ENCODE results near the gene PINLYP.
"Not testable (repeated sequence)": the region's sequence is repeated elsewhere in the genome, so short reads cannot be mapped to it uniquely, and the experiment has no call there.

Gene PINLYP

DNA sequence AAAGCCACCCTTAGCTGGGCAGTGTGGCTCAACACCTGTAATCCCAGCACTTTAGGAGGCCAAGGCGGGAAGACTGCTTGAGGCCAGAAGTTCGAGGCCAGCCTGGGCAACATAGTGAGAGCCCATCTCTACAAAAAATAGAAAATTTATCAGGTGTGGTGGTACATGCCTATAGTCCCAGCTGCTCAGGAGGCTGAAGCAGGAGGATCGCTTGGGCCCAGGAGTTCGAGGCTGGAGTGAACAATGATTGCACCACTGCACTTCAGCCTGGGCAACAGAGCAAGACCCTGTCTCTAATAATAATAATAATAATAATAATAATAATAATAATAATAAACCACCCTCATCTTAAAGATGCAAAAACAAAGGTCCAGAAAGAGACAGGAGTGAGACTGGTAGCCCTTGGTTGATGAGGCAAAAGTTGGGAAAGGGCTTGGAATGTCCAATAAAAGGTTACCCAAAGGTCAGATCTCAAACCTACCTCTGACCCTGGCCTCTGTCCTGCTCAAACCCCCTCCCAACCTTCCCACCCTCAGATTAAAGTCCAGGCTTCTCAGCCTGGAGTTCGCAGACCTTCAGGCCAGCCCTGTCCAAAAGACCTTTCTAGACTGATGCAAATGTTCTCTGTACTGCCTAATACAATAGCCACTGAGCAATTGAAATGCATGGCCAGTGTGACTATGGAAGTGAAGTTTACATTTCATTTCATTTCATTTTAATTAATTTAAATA is 33.5 kb upstream of the PINLYP start:
- no peak for DNase-seq (ENCODE audit: low spot score)
- TF ChIP-seq, protein P1, sequence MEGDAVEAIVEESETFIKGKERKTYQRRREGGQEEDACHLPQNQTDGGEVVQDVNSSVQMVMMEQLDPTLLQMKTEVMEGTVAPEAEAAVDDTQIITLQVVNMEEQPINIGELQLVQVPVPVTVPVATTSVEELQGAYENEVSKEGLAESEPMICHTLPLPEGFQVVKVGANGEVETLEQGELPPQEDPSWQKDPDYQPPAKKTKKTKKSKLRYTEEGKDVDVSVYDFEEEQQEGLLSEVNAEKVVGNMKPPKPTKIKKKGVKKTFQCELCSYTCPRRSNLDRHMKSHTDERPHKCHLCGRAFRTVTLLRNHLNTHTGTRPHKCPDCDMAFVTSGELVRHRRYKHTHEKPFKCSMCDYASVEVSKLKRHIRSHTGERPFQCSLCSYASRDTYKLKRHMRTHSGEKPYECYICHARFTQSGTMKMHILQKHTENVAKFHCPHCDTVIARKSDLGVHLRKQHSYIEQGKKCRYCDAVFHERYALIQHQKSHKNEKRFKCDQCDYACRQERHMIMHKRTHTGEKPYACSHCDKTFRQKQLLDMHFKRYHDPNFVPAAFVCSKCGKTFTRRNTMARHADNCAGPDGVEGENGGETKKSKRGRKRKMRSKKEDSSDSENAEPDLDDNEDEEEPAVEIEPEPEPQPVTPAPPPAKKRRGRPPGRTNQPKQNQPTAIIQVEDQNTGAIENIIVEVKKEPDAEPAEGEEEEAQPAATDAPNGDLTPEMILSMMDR (IDR thresholded peaks at IDR 0.05; ENCODE audit: borderline replicate concordance, control extremely low read depth, extremely low read depth, insufficient read depth, missing control alignments): no peak
- in situ Hi-C loops (cut with MboI; ENCODE audit: low sequenced_read_pairs, unreplicated experiment): no loop called here

DNA sequence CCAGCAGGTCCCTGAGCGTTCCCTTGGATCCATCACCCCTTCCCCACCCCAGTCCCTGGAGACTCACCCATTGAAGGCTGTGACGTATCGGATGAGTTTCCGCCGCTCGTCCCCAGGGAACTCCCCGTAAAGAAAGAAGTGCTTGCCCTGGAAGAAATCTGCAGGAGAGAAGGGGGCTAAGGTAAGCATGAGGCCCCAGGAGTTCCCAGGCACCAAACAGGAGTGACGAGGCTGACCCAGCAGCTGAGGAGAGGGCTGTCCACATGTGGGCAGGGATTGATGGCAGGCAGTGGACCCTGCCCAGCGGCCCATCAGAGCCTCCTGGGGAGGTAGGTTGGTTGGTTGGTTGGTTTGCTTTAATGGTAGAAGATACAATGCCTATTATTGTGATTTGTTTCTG is 31.5 kb upstream of the PINLYP start:
- in situ Hi-C loops (cut with MboI; ENCODE audit: low sequenced_read_pairs, unreplicated experiment): no loop called here
- no peak for DNase-seq (ENCODE audit: low spot score)
- TF ChIP-seq, protein P1 (IDR thresholded peaks at IDR 0.05; ENCODE audit: borderline replicate concordance, control extremely low read depth, extremely low read depth, insufficient read depth, missing control alignments): no peak

DNA sequence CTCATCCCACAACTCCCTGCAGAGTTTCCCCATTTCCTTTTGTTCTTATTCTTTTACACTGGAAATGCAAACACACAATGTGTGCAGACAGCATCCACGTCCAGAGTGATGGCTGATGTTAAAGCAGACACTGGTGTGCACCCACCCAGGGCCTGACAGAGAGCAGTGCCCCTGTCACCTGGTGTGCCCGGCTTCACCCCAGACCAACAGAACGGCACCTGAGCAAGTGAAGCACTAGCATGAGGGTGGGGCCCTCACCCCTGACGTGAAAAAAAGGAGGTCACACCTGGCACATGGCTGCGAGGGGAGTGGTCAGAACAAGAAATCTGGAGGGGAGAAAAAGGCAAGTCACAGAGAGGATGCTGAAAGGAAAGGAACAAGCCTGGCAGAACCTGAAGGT is 30.3 kb upstream of the PINLYP start:
- in situ Hi-C loops (cut with MboI; ENCODE audit: low sequenced_read_pairs, unreplicated experiment): no loop called here
- TF ChIP-seq, protein P1 (IDR thresholded peaks at IDR 0.05; ENCODE audit: borderline replicate concordance, control extremely low read depth, extremely low read depth, insufficient read depth, missing control alignments): no peak
- DNase-seq (ENCODE audit: low spot score): no peak

DNA sequence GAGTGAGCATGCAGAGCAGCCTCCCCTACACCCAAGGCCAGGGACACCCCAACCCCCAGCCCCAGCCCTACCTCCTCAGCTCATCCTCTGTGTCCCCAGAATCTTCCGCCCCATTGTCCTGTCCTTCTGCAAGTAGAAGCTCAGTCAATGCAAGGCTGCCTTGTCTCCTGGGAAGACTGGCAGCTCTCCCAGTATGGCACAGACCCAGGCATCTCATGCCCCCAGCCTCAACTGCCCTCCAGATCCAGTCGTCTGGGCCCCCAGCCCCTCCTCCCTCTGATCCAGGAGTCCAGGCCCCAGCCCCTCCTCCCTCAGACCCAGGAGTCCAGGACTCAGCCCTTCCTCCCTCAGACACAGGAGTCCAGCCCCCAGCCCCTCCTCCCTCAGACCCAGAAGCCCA is 29.6 kb upstream of the PINLYP start:
- in situ Hi-C loops (cut with MboI; ENCODE audit: low sequenced_read_pairs, unreplicated experiment): no loop called here
- no peak for DNase-seq (ENCODE audit: low spot score)
- TF ChIP-seq, protein P1 (IDR thresholded peaks at IDR 0.05; ENCODE audit: borderline replicate concordance, control extremely low read depth, extremely low read depth, insufficient read depth, missing control alignments): no peak

DNA sequence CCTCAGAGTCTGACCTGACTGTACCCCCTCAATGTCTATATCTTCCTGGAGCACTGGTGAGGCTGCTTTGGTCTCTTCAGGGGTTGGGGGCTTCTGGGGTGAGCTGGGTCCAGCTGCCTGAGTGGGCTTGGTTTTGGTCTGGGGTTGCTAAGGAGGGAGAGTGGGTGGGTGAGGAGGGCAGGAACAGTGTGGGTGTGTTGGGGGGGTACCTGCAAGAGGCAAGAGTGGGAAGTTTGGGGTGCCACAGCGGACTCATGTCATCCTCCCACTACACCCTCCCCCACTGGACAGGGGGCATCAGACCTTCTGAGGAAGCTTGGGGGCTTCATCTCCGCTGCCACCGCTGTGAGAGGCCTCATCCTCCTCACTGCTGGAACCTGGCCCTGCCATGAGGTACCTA is 29.0 kb upstream of the PINLYP start:
- in situ Hi-C loops (cut with MboI; ENCODE audit: low sequenced_read_pairs, unreplicated experiment): no loop called here
- no peak for DNase-seq (ENCODE audit: low spot score)
- TF ChIP-seq, protein P1 (IDR thresholded peaks at IDR 0.05; ENCODE audit: borderline replicate concordance, control extremely low read depth, extremely low read depth, insufficient read depth, missing control alignments): no peak

DNA sequence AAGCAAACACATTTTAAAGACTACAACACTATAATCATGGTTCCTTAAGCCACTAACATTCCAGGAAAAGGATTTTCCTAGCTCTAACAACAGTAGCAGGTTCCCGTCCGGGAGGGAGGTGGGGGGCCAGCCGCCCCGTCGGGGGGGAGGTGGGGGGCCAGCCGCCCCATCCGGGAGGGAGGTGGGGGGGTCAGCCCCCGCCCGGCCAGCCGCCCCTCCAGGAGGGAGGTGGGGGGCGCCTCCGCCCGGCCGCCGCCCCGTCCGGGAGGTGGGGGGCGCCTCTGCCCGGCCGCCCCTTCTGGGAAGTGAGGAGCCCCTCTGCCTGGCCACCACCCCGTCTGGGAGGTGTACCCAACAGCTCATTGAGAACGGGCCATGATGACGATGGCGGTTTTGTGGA is 27.7 kb upstream of the PINLYP start:
- DNase-seq (ENCODE audit: low spot score); in situ Hi-C loops (cut with MboI; ENCODE audit: low sequenced_read_pairs, unreplicated experiment): not testable (repeated sequence)

DNA sequence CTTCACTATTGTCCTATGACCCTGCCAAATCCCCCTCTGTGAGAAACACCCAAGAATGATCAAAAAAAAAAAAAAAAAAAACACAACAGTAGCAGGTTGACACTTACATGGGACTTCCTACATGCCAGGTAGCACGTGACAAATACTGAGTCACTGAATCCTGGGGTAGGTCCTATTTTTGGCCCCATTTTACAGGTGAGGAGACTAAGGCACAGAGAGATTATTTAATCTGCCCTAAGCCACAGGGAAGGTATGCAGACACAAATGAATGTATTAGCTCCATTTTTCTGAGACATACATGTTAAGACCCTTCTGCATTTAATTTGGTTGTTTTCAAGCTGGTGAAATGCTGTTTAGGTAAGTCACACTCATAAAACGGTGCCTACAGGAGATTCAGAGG is 26.9 kb upstream of the PINLYP start:
- TF ChIP-seq, protein P1 (IDR thresholded peaks at IDR 0.05; ENCODE audit: borderline replicate concordance, control extremely low read depth, extremely low read depth, insufficient read depth, missing control alignments): no peak
- in situ Hi-C loops (cut with MboI; ENCODE audit: low sequenced_read_pairs, unreplicated experiment): no loop called here
- no peak for DNase-seq (ENCODE audit: low spot score)

All from GM13976 (cell line).